AG04450 (cell line): Measurements from ENCODE around the gene CPNE5. TPM values are rescaled to one million over a fixed set of nuclear protein-coding genes. Genes with fewer than 3 reads are reported as not detected.
"Not testable (repeated sequence)": the region's sequence is repeated elsewhere in the genome, so short reads cannot be mapped to it uniquely, and the experiment has no call there.

Experiments
- CTCF ChIA-PET: fragments of 300-600, 350-600 bp; formaldehyde crosslinking; extraction: SDS; loops from one replicate; lab custom pipeline; 2022; ENCODE audit warnings: antibody characterized with exemption, inconsistent platforms; lab: Charles Lee
- POLR2A ChIA-PET: fragments of 350-600 bp; formaldehyde crosslinking; extraction: SDS; loops from one replicate; lab custom pipeline; 2021; ENCODE audit warnings: antibody characterized with exemption, inconsistent platforms; lab: Yijun Ruan, JAX
- DNase-seq: peaks from one replicate; pipeline ENCODE4 v3.0.0-alpha.2; 2011; ENCODE audit warnings: low read depth, low spot score
- H3K27ac ChIP-seq: one replicate; pipeline ENCODE4 v1.5.1; 2012; ENCODE audit warnings: low read depth, low read length, control low read depth
- H3K27me3 ChIP-seq: one replicate; pipeline ENCODE4 v1.6.0; 2012; ENCODE audit warnings: low read length; ENCODE audit not compliant: control insufficient read depth, insufficient read depth
- H3K4me3 ChIP-seq: 2 replicates; pipeline ENCODE4 v1.5.1; 2011; ENCODE audit warnings: mild to moderate bottlenecking, low read depth, low read length, control low read depth
- H3K9me3 ChIP-seq: 2 replicates; pipeline ENCODE4 v1.5.1; 2012; ENCODE audit warnings: low read length; ENCODE audit not compliant: control insufficient read depth, insufficient read depth
- CTCF ChIP-seq: IDR thresholded peaks from 2 replicates; pipeline ENCODE4 v1.5.1; 2011; ENCODE audit warnings: low read depth, low read length, control low read depth, inconsistent platforms
- polyA plus RNA-seq: library from polyadenylated mRNA; depleted of rRNA; stranded (reverse); fragments of >200 nt; gene quantifications from 2 replicates; pipeline ENCODE4 v1.2.3, GENCODE V29; 2011

The CPNE5 gene
- polyA plus RNA-seq, 1 experiment = 0.10 TPM

- no peak overlapping the region for H3K4me3 ChIP-seq
- no peaks in the 10 kb centered on the region for H3K9me3 ChIP-seq
- ChIA-PET POLR2A (no interaction called here), CTCF (interaction anchor here (0.6 to 6.7 kb wide), 6 partner anchors 16 to 294 kb away, joined by 3 to 70 read pairs (median 4); no protein-coding TSS in a partner anchor)
- no peak overlapping the region for H3K27ac ChIP-seq
- H3K27me3 ChIP-seq = peaks cover 5% of the 10 kb centered on the region
- DNase-seq = no peak
- TF ChIP-seq CTCF = no peak
Observed at GRCh38 chr6:36725581-36725980, 113.7 kb downstream of the CPNE5 start.

GRCh38 chr6:36724514-36725390 lies 114.5 kb downstream of the CPNE5 start:
- Histone ChIP-seq H3K27ac (no peak overlapping the region), H3K4me3 (no peak overlapping the region), H3K9me3 (no peaks in the 10 kb centered on the region; the same call in 1 of the 2 replicates), H3K27me3 (peaks cover 5% of the 10 kb centered on the region)
- CTCF ChIA-PET = interaction anchor here (0.6 to 6.7 kb wide), 25 partner anchors 9 to 293 kb away, joined by 3 to 70 read pairs (median 4); no protein-coding TSS in a partner anchor
- peak; percentile 75 for TF ChIP-seq CTCF
- POLR2A ChIA-PET = no interaction called here
- DNase-seq = peak; percentile 23

GRCh38 chr6:36723992-36724391 lies 115.3 kb downstream of the CPNE5 start:
- H3K4me3 ChIP-seq, H3K27me3 ChIP-seq, DNase-seq, POLR2A ChIA-PET, H3K27ac ChIP-seq, H3K9me3 ChIP-seq: not testable (repeated sequence)
- CTCF ChIA-PET = interaction anchor here (0.6 to 6.7 kb wide), 22 partner anchors 9 to 228 kb away, joined by 3 to 70 read pairs (median 4); no protein-coding TSS in a partner anchor

GRCh38 chr6:36722879-36723278 lies 116.4 kb downstream of the CPNE5 start:
- TF ChIP-seq CTCF = no peak
- Histone ChIP-seq H3K27ac (no peak overlapping the region), H3K4me3 (no peak overlapping the region), H3K27me3 (peaks cover 15% of the 10 kb centered on the region), H3K9me3 (no peaks in the 10 kb centered on the region; the same call in 1 of the 2 replicates)
- ChIA-PET POLR2A (no interaction called here), CTCF (interaction anchor here (0.8 to 6.7 kb wide), 5 partner anchors 11 to 107 kb away, joined by 3 to 70 read pairs (median 4); no protein-coding TSS in a partner anchor)
- no peak for DNase-seq

GRCh38 chr6:36722365-36722764 lies 116.9 kb downstream of the CPNE5 start:
- POLR2A ChIA-PET = interaction anchor here (0.6 kb wide), 1 partner anchor 131 kb away, joined by 3 read pairs; no protein-coding TSS in a partner anchor
- TF ChIP-seq CTCF = no peak
- Histone ChIP-seq H3K27me3 (peaks cover 17% of the 10 kb centered on the region), H3K27ac (no peak overlapping the region), H3K4me3 (no peak overlapping the region), H3K9me3 (no peaks in the 10 kb centered on the region; the same call in 1 of the 2 replicates)
- DNase-seq = no peak
- CTCF ChIA-PET = interaction anchor here (0.8 to 6.7 kb wide), 3 partner anchors 15 to 107 kb away, joined by 3 to 70 read pairs (median 4); no protein-coding TSS in a partner anchor
